GM03348 (cell line): ENCODE measurements around the gene FRMPD1.

ENCODE experiments used
- DNase-seq: peaks from one replicate; pipeline ENCODE4 v3.0.0; 2012; ENCODE audit warnings: low spot score

The FRMPD1 gene

DNA sequence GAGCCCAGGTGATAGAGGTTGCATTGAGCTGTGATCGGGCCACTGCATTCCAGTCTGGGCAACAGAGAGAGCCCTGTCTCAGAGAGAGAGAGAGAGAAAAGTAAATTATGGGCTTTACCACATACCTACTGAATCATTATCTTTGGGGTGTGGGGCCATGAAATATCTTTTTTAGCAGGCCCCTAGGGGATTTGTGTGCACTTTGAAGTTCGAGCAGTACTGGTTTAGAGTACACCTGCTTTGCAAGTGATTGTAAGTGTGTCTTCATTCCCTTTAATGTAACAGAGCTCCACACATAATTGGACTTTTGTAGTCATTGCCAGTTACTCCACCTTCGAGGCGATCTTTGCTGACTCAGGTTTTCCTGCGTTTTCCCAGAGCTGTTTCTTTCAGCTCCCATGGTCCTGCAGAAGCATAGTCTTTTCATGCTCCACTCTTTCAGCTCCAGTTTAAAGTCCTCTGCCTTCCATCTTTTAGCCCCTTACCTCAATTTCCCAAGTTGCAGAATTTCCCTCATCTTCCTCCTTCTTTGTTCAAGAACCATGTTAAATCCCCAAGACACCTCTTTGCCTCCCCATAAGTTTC is 24.0 kb upstream of the FRMPD1 start:
- no peak for DNase-seq

DNA sequence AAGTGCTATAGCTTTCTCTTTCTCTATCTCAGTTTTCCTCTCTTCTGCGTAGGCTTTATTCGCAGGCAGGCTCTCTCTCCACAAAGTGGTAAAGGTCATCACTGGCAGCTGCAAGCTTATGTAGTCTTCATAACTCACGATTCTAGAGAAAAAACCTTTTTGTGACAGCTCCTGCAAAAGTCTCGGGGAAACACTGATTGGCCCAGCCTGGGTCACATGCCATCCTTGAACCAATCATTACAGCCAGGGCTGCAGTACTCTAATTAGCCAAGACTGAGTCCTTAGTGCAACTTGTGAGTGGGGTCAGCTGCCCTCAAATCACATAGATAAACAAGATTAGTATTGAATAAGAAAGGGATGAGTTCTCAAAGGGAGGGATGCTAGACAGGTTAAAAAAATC is 18.3 kb upstream of the FRMPD1 start:
- no peak for DNase-seq

DNA sequence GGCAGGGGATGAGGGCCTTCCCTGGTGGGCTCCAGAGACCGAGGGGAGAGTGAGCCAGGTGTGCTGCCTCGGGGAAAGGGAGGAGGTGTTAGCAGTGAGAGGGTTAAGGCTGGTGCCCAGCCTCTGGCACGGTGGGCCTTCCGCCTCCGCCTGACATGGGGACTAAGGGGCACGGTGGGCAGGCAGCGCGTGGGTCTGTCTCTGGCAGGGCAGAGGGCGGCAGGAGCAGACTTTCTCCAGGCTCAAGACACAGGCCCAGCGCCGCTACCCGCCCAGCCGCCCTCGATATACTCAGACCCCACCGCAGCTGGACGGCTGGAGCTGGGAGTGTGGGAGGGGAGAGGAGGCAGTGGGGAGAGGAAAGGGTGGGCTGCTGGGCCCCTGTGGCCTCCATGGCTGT is 14.9 kb upstream of the FRMPD1 start:
- DNase-seq = no peak

DNA sequence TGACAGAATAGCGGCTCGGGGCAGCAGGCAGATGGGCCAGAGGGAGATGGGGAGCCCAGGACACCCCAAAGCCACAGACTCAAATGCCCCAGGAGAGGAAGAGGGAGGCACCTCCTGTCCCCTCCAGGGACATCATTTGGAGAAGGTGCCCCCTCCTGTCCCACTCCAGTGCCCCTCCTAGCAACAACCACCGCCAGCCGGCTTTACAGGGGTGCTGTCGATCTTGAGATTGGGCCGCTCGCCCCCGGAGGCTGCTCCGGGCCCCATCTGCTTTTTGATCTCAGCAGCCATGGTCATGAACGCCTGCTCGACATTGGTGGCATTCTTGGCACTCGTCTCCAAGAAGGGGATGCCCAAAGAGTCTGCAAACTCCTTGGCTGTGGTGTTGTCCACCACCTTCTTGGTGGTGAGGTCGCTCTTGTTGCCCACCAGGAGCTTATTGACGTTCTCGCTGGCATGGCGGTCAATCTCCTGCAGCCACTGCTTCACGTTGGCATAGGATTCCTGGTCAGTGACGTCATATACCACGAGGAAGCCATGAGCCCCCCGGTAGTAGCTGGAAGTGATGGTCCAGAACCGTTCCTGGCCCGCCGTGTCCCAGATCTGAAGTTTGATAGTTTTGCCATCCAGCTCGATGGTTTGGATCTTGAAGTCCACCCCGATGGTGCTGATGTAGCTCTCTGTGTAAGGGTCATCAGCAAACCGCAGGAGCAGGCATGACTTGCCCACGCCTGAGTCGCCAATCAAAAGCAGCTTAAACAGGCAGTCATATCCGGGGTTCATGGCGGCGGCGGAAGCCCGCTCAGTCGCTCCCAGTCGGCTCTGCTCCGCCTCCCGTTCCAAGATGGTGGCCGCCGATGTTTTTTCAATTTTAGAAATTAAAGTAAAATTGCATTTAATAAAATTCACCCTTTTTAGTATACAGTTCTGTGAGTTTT is 14.0 kb upstream of the FRMPD1 start:
- no peak for DNase-seq

DNA sequence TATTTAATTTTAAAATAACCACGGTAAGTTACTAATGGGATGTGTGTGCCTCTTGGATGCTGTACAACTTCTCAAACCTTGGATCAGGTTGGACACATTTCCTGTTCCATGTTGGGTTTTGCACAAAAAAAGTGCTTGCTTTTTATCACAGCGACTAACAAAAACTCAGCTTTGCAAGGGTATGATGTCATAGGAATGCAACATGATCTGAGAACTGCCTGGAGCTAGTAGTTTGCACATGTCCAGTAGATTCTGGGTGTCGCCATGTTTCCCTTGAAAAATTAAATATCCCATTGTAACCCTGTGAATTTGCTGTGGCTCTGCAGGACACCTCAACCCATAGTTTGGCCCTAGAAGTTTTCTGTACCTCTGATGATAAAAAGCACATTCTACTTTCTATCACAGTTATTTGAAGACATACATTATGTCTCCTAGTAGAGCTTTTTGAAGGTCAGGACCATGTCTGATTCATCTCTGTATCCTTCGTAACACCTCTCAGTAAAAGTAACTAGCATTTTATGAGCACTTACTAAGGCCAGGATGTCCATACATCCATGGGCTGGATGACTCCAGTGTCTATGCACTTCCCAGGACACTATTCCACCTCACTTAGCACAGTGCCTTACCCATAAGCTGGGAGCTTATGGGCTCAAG is 11.5 kb upstream of the FRMPD1 start:
- DNase-seq = no peak

DNA sequence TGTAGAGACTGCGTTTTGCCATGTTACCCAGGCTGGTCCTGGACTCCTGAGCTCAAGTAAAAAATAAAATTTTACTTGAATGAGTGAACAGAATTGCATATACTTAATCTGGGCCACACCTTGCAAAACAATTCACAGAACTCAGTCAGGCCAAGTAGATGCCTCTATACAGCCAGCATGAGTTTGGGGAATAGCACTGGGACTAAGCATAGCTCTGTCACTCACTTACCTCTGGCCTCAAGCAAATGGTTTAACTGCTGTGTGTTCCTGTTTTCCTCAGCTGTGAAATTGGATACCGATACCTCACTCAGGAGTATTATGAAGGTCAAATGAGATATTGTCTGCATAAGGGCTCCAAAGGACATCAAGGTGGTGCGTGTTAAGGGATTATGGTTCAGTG is 10.9 kb upstream of the FRMPD1 start:
- DNase-seq = no peak

DNA sequence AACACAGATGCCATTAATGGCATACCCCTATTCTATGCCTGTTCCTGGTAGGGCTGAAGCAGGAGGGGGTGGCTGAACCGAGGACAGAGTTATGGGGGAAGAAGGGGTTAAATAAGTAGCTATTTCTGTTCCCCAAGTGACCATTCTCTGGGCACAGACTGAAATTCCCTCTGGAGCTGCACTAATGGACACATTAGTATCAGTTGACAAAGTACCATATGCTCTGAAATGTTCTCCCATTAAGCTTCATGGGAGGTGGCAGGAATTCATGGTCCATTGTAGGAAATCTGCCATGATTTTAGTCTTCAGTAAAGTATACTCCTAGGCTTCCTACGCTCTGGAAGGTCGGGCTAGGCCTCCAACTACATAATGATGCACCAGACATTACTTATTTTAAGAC is 10.5 kb upstream of the FRMPD1 start:
- DNase-seq = no peak

DNA sequence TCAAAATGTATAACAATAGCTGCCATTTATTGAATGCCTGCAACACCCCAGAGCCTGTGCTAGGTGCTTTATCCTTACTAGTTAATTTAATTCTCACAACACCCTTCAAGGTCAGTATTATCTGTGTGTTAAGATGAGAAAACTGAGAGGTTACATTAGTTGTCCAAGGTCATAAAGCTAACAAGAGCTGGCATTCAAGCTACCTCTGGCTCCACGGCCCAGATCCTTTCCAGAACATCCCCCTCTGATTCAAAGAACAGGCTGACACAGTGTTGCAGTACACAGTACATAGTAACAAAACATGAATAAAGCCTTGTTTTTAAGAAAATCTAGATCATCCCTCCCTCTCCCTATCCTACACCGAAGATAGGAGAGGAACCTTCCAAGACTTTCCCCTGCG is 9.4 kb upstream of the FRMPD1 start:
- no peak for DNase-seq

DNA sequence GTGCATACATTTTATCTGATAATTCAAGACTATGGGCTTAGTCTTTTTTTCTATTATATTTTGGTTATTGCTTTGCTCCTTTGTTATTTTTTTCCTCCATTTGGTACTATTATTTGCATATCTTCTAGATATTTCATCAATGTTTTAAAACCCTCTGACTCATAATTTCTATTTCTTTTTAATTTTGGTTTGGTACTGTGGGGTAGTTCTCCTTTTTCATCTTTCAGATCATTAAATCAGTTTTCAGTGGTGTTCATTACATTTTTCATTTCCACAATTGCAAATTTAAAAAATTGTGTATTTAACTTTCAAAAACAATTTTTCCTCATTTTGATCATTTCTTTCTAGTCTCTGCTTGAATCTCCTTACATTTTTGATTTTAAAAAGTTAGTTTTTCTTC is 7.5 kb upstream of the FRMPD1 start:
- no peak for DNase-seq

DNA sequence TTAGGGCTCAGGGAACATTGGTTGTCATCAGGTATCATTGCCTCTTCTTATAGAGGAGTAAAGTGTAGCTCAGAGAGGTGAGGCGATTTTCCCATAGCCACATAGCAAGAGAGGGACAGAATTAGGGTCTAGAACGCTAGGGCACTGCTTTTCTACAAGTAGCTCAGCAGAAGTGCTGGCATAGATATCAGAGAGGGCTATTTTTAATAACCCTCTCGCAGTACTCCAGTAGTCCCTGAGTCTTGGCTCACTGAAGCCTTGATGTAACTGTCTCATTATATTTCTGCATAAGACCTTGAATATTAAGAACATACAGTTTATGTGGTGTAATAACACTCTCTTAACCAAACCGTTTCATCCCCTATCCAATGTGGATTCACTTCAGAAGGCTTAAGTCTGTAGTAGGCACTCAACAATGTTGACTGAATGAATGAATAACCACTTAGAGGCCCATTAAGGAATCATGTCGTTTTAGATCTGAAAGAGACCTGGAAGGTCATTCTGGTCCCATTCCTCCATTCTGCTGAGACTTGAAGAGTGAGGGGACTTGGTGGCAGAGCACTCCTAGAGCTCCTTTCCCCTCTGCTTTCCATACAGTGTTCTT is 4.7 kb upstream of the FRMPD1 start:
- DNase-seq = no peak

DNA sequence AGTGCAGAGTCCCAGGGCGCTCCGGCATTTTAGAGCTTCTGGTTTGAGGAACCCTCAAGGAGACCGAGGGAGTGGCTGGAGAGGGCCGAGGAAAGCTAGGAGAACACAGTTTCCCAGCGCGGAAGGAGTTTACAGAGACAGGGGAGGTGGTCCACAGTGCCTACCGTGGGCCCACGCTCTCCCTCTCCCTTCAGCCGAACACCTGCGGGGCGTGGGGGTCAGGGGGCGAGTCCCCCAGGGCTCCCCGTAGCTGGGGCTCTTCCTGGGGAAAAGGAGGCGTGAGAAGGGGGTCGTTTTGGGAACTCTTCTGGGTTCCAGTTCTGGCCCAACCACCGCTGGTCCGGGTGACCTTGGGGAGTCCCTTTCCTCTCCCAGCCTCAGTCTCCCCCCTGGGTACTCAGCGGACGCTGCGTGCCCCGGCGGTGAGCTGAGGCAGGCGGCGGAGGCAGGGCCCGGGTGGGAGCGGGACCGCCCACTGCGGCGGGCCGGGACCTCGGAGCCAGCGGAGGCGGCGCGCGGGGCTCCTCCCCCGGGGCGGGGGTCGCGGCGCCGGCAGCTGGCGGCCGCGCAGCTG is 368 bp upstream of the FRMPD1 start:
- no peak for DNase-seq

DNA sequence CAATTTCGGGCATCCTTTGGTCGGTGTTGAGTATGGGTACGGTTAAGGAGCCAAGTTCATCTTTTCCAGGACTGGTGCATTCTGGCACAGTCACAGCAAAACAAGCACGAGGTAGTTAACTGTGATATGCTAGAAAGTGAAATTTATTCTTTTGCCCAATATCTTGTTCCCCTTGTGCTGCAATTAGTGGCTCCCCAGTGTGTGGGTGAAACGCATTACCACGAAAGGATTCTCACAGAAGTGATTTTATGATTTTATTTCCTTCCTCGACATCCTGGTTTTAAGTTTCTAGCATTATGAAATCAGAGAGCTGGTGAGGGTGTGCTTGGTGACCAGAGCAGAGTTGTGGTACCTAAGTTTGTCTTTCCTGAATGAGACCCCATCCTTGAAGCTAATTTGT is 1.5 kb downstream of the FRMPD1 start:
- DNase-seq = no peak

DNA sequence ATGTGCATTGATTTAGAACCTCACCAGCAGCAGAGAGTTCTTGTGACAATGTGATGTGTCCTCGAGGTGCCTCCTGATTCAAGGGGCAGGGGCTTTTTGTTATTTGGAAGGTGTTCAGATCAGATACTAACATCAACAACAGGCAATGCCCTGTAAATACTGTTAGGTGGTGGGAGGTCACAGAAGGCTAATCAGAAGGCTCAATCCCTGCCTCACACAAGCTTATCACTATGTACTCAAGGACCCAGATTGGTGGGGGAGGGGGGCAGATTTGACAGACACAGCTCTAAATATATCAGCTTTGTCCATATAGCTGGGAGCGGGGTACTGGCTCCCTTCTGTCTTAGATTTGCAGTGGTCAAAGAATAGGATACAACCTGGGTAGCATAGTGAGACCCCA is 2.6 kb downstream of the FRMPD1 start:
- no peak for DNase-seq

DNA sequence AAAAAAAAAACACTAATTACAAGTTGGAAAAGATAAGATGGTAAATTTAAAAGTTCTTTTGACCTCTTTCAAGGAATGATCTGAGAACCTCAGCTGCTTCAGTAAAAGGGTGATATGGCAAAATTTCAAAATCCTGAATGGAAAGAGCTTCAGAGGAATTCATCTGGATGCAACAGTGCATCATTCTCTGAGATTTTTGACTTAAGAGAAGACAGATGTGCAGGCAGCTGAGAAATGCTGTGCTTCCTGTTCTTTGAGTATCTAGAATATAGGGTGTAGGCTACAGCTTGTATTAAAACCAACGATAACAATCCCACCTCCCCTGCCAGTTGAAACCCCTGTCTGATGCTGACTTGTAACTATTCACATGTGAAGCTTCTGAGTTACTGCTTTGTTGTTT is 6.2 kb downstream of the FRMPD1 start:
- no peak for DNase-seq

DNA sequence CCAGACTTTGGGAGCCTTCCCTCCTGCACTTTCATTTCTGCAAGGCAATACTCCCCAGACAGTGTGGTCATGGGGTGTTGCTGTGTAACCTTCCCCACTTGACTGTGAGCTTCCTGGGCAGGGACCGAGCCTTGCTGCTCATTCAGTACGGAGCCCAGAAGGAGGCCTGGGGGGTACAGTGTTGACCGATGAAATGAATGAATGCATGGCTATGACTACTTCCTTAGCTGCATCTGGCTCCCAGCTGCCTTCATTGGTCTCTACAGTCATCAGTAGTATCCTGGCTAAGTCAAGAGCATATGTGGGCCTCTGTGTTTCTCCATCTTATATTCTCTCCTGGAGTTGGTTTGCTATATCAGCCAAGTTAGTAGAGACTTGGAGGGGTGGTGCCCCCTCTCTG is 9.9 kb downstream of the FRMPD1 start:
- DNase-seq = no peak

DNA sequence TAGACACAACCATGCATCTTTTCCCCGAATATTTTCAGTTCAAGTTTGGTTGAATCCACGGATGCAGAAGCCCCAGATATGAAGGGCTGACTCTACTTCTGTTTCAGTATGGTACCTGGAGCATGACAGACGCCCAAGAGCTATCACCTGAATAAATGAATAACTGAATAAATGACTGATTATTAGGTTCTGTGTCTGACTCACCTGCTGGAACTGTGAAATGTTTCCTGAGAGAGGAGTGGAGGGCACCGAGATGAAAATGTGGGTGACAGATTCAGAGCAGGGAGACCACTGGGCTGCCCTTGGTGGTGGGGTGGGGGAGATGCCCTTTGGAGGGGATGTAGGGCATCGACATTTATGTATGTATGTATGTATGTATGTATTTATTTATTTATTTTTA is 13.2 kb downstream of the FRMPD1 start:
- no peak for DNase-seq

DNA sequence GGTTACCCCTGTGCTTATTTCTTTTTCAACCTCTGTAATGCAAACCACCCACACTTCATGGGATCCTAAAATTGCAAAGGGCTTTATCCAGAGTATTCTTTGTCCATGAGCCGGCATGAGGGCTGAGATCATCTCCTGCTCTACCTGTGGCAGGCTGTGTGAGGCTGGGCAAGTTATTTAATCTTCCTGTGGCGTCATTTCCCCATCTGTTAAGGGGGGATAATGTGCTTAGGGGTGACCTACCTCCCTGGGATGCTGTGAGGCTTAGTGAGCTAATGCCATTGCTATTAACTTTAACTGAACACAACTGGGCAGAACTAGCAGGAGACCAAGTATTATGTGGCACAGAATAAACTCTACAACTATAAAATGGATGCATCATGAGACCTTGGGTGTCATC is 17.0 kb downstream of the FRMPD1 start:
- DNase-seq = no peak

DNA sequence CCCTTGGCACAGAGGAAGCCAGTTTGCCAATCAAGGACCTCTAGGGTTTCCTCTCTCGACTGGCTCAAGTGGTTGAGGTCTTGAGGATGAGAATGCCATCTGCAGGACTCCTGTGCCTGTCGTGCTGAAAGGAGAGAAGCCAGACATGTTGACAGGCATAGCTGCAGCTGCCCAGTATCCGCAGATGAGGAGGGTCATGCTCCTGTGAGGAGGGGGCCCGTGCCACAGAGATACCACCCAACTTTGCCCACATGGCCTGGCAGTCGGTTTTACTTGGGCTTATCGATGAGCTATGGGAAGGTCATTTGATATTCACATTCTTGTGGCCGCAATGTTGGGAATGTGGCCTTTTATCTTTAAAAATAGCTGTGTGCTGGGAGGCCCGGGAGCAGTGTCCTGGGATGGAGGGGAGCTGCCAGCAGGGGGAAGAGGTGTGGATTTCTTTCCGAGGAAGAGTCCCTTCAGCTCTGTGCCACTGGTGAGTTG is 17.4 kb downstream of the FRMPD1 start:
- no peak for DNase-seq

DNA sequence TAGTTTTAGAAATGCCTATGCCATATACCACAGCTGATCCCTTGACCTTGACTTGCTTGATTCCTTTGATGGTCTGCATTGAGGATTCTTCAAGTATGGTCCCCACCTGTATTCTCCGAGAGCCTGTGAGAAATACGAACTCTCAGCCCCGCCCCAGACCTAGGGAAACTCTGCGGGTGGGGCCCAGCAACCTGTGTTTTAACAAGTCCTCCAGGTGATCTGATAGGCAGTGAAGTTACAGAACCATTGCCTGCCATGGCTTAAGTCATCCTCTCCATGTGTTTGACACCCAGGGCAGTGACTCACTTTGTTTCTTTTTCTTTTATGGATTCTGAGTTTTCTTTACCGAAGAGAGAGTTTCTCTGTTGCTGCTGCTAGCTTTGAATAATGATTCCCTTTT is 18.5 kb downstream of the FRMPD1 start:
- DNase-seq = no peak

DNA sequence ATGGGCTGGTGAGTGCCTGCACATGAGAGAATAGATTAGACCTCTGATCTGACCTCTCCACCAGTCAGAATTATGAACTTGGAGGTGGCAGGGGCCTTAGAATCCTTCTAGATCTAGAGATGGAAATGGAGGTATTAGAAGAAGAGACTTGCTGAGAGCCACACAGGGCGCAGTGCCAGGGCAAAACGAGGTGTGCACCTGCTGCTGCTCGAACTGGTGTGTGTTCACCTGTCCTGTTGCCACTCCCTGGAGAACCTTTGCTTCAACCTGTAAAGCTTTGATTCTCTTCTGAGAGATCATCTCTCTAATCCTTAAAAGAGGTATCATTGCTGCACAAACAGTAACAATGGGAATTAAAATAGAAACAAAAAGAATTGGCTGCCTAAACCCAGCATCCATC is 24.9 kb downstream of the FRMPD1 start:
- DNase-seq = no peak

DNA sequence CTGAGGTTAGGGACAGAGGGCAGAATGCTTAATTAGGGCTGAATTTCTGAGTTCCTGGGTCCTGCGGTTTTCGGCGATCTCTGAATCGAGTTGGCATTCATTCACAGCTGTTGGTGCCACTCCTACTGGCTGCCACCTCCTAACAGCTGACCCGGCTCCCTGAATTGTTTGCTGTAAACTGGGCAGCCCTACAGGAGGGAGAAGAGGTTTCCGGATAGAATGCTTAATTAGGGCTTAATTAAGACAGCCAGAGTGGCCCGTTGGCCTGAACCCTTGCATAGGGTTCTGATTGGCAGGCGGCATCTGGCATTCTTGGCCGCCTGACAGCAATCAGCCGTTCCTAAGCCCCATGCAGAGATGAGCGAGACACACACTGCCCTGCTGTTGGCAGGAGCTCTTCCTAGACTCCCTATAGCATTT is 25.7 kb downstream of the FRMPD1 start:
- DNase-seq = no peak

DNA sequence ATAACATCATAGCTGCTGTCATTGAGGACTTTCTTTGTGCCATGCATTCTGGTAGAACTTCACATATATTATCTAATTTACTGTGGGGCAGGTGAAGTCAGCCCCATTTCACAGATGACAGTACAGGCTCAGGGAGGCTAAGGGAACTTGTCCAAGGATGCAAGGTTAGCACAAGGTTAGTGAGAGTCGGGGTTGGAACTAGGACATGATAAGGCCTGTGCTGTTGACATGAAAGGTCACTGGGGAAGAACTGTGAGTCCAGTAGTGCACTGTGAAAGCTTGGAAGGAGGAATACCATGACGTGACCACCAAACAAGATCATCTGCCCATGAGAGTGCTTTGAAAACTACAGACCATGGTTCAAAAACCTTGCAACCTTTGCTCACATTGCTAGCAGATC is 26.7 kb downstream of the FRMPD1 start:
- DNase-seq = no peak
